Vagina (tissue), 2 donors: ENCODE measurements around the gene CNTNAP5. TPM values are rescaled to one million over a fixed set of nuclear protein-coding genes. Genes with fewer than 3 reads are reported as not detected.

Experiments used
- DNase-seq, 2 donors: peaks; one replicate each; pipeline ENCODE4 v3.0.0-alpha.2; 2017; ENCODE audit errors: extremely low spot score in 2 of 2
- H3K27ac ChIP-seq: fragments of 200-600 bp; sonication (generic); one replicate; pipeline ENCODE4 v1.5.1; 2019
- H3K27me3 ChIP-seq: fragments of 200-600 bp; sonication (generic); one replicate; pipeline ENCODE4 v1.5.1; 2019
- H3K36me3 ChIP-seq, 2 donors: fragments of 200-600 bp; sonication (generic); one replicate each; pipeline ENCODE4 v1.5.1; 2017 to 2019
- H3K4me1 ChIP-seq: fragments of 200-600 bp; sonication (generic); one replicate; pipeline ENCODE4 v1.5.1; 2019
- H3K4me3 ChIP-seq, 2 donors: fragments of 200-600 bp; sonication (generic); 1 replicate in 1 of 2; 2 replicates in 1 of 2; pipeline ENCODE4 v1.5.1; 2016 to 2019
- H3K9me3 ChIP-seq: fragments of 200-600 bp; sonication (generic); one replicate; pipeline ENCODE4 v1.5.1; 2019
- CTCF ChIP-seq, 3 experiments: fragments of 450-650 bp in 2 of 3; fragments of 200-600 bp in 1 of 3; sonication (generic) in 1 of 3; IDR thresholded peaks; one replicate each; pipeline ENCODE4 v1.5.1; 2017 to 2019; ENCODE audit warnings: antibody characterized with exemption in 3 of 3, mild to moderate bottlenecking in 2 of 3, moderate library complexity in 2 of 3
- POLR2A ChIP-seq, 2 donors: fragments of 450-650 bp; IDR thresholded peaks; one replicate each; pipeline ENCODE4 v1.6.1; 2017; ENCODE audit warnings: antibody characterized with exemption in 2 of 2, mild to moderate bottlenecking in 2 of 2, moderate library complexity in 2 of 2
- POLR2AphosphoS5 ChIP-seq, 2 donors: sonication (generic); formaldehyde crosslinking; IDR thresholded peaks; one replicate each; pipeline ENCODE4 v1.9.0; 2017; ENCODE audit warnings: antibody characterized with exemption in 2 of 2, mild to moderate bottlenecking in 2 of 2, low read depth in 1 of 2; ENCODE audit not compliant: insufficient read depth in 1 of 2
- intact Hi-C: fragments of 100-400 bp; cut with DNase I; formaldehyde crosslinking; loops from one replicate; pipeline ENCODE4 v1.15.1; 2023
- total RNA-seq: library from RNA; depleted of rRNA; stranded (reverse); fragments of >200 nt; gene quantifications from one replicate; pipeline ENCODE4 v1.2.3, GENCODE V29; 2016

CNTNAP5 gene
- total RNA-seq, 1 donor from 2014 or later = not detected

DNA sequence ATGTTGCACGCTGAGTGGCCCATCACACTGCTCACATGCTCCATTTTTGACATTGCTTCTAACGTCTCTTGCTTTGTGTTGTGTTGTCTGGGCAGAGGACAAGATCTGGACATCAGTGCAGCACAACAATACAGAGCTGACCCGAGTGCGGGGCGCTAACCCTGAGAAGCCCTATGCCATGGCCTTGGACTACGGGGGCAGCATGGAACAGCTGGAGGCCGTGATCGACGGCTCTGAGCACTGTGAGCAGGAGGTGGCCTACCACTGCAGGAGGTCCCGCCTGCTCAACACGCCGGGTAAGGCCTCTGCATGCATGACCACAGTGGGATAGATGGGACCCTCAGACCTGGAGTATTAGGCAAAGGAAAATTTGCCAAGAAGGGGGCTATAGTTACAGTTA, 622.6 kb downstream of the CNTNAP5 start:
- TF ChIP-seq POLR2AphosphoS5 (IDR thresholded peaks at IDR 0.05; ENCODE audit: insufficient read depth in 1 of 2, low read depth in 1 of 2) (no peak), CTCF (IDR thresholded peaks at IDR 0.05) (no peak), POLR2A (IDR thresholded peaks at IDR 0.05) (no peak)
- intact Hi-C loops = no loop called here
- no peak overlapping the region for H3K4me3 ChIP-seq
- no peak for DNase-seq
- H3K27me3 ChIP-seq = no peaks in the 10 kb centered on the region
- no peak overlapping the region for H3K27ac ChIP-seq
- H3K36me3 ChIP-seq = no peaks in the 10 kb centered on the region
- no peaks in the 10 kb centered on the region for H3K9me3 ChIP-seq
- H3K4me1 ChIP-seq = no peaks in the 10 kb centered on the region

DNA sequence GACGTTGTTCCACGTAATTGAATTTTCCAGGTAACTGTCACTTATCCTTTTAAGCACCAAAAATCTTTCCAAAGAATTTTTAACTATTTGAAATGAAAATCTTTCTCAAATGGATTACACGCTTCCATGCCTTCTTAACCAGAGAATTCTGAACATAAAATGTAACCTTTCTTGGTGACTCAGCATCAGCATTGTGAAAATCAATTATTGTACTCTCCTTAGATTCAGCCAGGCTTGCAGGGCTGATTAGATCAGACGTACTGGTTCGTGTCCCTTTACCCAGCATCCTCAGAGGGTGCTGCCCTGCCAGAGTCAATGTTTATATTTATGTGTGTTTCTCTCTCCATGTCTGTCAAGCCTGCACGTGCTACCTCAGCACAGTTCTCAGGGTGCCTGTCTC, 623.9 kb downstream of the CNTNAP5 start:
- H3K36me3 ChIP-seq = no peaks in the 10 kb centered on the region
- no peaks in the 10 kb centered on the region for H3K4me1 ChIP-seq
- no peak for DNase-seq
- intact Hi-C loops = no loop called here
- no peaks in the 10 kb centered on the region for H3K27me3 ChIP-seq
- H3K4me3 ChIP-seq = no peak overlapping the region
- TF ChIP-seq CTCF (IDR thresholded peaks at IDR 0.05) = no peak
- no peak for TF ChIP-seq POLR2A (IDR thresholded peaks at IDR 0.05)
- no peak for TF ChIP-seq POLR2AphosphoS5 (IDR thresholded peaks at IDR 0.05; ENCODE audit: insufficient read depth in 1 of 2, low read depth in 1 of 2)
- no peak overlapping the region for H3K27ac ChIP-seq
- H3K9me3 ChIP-seq = no peaks in the 10 kb centered on the region

DNA sequence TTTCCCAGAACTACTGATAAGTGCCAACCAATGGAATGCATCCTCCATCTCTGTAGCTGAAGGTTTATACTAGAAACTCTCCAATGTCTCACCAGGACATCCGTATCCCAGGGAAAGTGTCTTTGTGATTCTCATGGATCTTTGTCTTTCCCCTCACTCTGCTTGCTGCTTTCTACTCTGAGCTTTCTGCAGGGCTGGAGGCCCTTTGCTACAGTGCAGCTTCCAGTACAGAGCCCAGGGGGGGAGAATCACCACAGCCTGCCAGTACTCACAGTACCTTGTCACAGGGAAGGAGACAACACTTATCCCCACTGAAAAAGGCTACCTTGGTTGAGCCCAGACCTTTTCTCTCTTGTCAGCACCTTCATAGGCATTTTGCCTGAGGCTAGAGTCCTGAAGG, 627.0 kb downstream of the CNTNAP5 start:
- Histone ChIP-seq H3K27ac (no peak overlapping the region), H3K9me3 (no peaks in the 10 kb centered on the region), H3K4me1 (no peaks in the 10 kb centered on the region), H3K36me3 (no peaks in the 10 kb centered on the region), H3K4me3 (no peak overlapping the region), H3K27me3 (no peaks in the 10 kb centered on the region)
- no peak for TF ChIP-seq POLR2AphosphoS5 (IDR thresholded peaks at IDR 0.05; ENCODE audit: insufficient read depth in 1 of 2, low read depth in 1 of 2)
- TF ChIP-seq POLR2A (IDR thresholded peaks at IDR 0.05) = no peak
- no peak for TF ChIP-seq CTCF (IDR thresholded peaks at IDR 0.05)
- no peak for DNase-seq
- intact Hi-C loops = no loop called here

DNA sequence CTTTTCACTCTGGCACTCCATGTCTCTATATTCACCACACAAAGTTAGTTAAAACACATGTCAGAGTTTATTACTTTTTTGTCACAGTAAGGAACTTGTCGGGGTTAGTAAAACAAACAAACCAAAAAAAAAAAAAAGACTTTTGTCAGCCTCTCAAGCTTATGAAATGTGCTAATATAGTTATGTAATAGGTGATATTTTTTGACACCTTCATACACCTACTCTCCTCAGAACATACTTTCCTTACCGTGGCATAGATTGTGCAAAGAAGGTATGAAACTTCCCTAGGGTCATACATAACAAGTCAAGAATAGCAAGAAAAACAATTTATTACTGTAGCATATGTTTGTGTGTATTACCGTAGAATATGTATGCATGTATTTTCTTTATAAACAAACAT, 633.3 kb downstream of the CNTNAP5 start:
- DNase-seq = no peak
- no peaks in the 10 kb centered on the region for H3K4me1 ChIP-seq
- no peaks in the 10 kb centered on the region for H3K36me3 ChIP-seq
- intact Hi-C loops = no loop called here
- no peaks in the 10 kb centered on the region for H3K27me3 ChIP-seq
- no peak overlapping the region for H3K27ac ChIP-seq
- no peak overlapping the region for H3K4me3 ChIP-seq
- no peaks in the 10 kb centered on the region for H3K9me3 ChIP-seq
- TF ChIP-seq POLR2AphosphoS5 (IDR thresholded peaks at IDR 0.05; ENCODE audit: insufficient read depth in 1 of 2, low read depth in 1 of 2) (no peak), CTCF (IDR thresholded peaks at IDR 0.05) (no peak), POLR2A (IDR thresholded peaks at IDR 0.05) (no peak)

- TF ChIP-seq CTCF (IDR thresholded peaks at IDR 0.05) (no peak), POLR2A (IDR thresholded peaks at IDR 0.05) (no peak), POLR2AphosphoS5 (IDR thresholded peaks at IDR 0.05; ENCODE audit: insufficient read depth in 1 of 2, low read depth in 1 of 2) (no peak)
- H3K27ac ChIP-seq = no peak overlapping the region
- no peaks in the 10 kb centered on the region for H3K27me3 ChIP-seq
- no peak for DNase-seq
- H3K9me3 ChIP-seq = no peaks in the 10 kb centered on the region
- no peaks in the 10 kb centered on the region for H3K36me3 ChIP-seq
- no peaks in the 10 kb centered on the region for H3K4me1 ChIP-seq
- intact Hi-C loops = no loop called here
- H3K4me3 ChIP-seq = no peak overlapping the region
Observed at GRCh38 chr2:124661558-124661957, 636.5 kb downstream of the CNTNAP5 start.
